OCI-LY7 (cell line): ENCODE results near the gene LGALS9C.
"Not testable (repeated sequence)": the region's sequence is repeated elsewhere in the genome, so short reads cannot be mapped to it uniquely, and the experiment has no call there.

Source experiments
- CTCF ChIP-seq: fragments of 200-600 bp; sonication (generic); conservative IDR thresholded peaks from 2 replicates; pipeline ENCODE4 v1.5.1; 2014; ENCODE audit warnings: mild to moderate bottlenecking, antibody characterized with exemption, low read length, moderate library complexity, mixed read lengths
- EZH2phosphoT487 ChIP-seq: fragments of 200-600 bp; sonication (generic); IDR thresholded peaks from 2 replicates; pipeline ENCODE4 v1.6.1; 2018; ENCODE audit warnings: low read depth, borderline replicate concordance, mild to moderate bottlenecking, mixed run types, antibody characterized with exemption, low read length, moderate library complexity, mixed read lengths

GRCh38 chr17:18447476-18448205, 28.9 kb upstream of the LGALS9C start:
- not testable (repeated sequence) for TF ChIP-seq CTCF, EZH2phosphoT487
